Smooth muscle cell of the brain vasculature (primary cell): ENCODE measurements around the gene CAB39L.

Experiments
- DNase-seq: peaks from one replicate; pipeline ENCODE4 v3.0.0-alpha.2; 2012; ENCODE audit warnings: low read depth, low spot score

The CAB39L gene

DNA sequence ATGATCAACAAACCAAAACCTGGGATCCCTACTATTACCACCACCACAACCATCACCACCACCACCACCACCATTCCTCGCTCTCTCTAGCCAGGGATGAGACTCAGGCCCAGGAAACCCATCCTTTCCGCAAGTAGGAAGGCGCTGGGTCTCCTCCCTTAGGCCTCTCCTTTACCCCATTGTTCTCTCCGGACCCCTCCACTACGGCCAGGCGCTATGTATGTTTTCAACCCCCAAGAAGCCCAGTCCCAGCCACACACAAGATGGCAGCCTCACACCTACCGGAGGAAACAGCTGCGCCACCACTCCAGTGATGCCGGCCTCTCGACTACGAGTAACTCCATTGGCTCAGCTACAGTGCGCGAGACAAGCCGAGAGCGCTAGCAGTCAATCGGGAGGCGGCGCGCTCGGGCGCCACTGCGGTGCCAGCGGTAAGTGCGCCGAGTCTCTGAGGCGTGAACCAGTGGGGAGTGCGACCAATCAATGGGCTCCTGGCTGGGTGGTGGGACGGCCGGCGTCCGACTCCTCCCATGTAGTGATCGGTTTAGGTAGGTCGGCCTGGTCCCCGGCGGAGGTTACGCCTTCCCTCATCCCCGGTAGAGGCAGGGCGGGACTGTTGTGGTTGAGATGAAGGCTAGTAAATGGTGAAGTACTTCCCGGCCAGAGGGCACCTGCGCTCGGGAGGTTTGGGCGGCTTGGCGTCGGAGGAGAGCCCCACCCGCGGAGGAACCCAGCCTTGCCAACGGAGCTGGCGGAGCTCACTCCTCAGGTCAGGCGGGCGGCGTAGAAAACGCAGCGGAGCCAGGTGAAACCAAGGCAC is at the start of gene CAB39L, which contains the start of gene SETDB2:
Gene CAB39L, minus strand, starts transcription at position 361 of the 820 bp plus-strand sequence. CDS start 61,154 bp downstream, outside the sequence.
Gene SETDB2, plus strand, starts transcription at position 571 of the 820 bp plus-strand sequence. CDS start 7,620 bp downstream, outside the sequence.
- peak; percentile 97 for DNase-seq

DNA sequence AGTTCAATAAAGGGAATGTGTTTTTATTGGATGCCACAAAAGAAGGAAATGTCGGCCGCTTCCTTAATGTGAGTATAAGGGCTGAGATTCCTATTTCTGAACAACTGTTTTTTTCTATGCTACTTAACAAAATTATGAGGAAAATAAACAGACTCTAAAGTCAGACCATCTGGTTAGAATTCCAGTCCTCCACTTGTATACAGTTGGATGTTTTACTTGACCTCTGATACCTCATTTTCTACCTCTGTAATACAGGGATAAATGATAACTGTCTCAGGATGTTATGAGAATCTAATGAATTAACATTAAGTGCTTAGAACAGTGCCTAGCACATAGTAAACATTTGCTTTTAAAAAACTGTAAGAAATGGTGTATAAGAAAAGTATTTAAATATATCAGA is 44.7 kb upstream of the CAB39L start:
- DNase-seq, result no peak

DNA sequence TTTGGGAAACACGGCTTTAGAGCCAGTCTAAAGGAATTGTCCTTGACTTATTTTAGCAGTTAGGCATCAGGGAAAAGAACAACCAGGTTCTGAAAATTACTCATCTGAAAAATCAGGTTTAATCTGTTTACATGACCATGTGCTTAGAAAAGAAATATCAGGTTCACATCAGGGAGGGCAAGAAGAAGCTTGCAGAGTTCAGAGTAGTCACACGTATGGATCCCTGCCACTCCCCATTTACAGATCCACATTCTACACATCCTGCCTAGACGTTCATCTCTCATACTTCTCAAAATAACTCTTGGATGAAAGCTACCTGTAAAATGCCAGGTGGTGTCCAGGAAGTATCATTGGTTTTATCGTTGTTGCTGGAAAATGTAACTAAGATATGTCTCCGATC is 37.9 kb upstream of the CAB39L start:
- no peak for DNase-seq

DNA sequence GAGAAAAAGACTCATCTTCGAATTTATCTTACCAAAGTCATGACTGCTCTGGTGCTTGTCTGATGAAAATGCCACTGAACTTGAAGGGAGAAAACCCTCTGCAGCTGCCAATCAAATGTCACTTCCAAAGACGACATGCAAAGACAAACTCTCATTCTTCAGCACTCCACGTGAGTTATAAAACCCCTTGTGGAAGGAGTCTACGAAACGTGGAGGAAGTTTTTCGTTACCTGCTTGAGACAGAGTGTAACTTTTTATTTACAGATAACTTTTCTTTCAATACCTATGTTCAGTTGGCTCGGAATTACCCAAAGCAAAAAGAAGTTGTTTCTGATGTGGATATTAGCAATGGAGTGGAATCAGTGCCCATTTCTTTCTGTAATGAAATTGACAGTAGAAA is 32.7 kb upstream of the CAB39L start:
- DNase-seq, result no peak

DNA sequence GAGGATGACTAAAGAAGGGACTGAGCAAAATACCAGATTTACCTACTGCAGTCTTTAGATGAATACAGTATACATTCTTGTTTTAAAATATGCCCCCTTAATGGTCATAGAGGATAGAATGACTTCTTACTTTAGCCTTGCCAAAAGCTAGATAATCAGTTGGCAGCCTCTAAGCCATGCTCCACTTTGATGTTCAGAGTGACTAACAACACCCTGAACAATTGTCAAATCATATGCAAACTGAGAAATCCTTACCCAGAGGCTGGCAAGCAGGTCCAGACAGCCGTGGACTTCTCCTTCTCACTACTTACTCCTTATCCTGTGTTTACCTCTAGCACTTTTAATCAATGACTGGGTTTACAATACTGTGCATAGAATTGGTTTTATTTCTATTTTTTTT is 28.3 kb upstream of the CAB39L start:
- no peak for DNase-seq

DNA sequence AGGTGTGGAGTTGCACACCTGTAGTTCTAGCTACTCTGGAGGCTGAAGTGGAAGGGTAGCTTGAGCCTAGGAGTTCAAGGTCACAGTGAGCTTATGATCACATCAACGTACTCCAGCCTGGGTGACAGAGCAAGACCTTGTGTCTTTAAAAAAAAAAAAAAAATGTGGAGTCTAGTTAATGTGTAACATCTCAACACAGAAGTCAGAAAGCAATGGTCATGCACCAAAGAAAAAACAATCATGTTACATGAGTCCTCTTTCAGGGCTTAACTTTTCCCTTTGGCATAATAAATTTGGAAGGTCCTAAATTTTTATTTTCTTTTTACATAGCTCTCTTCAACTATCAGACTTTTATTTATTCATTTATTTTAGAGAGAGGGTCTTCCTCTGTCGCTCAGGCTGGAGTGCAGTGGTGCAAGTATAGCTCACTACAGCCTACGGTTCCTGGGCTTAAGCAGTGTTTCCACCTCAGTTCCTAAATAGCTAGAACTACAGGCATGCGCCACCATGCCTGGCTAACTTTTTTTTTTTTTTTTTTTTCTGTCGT is 22.5 kb upstream of the CAB39L start:
- no peak for DNase-seq

DNA sequence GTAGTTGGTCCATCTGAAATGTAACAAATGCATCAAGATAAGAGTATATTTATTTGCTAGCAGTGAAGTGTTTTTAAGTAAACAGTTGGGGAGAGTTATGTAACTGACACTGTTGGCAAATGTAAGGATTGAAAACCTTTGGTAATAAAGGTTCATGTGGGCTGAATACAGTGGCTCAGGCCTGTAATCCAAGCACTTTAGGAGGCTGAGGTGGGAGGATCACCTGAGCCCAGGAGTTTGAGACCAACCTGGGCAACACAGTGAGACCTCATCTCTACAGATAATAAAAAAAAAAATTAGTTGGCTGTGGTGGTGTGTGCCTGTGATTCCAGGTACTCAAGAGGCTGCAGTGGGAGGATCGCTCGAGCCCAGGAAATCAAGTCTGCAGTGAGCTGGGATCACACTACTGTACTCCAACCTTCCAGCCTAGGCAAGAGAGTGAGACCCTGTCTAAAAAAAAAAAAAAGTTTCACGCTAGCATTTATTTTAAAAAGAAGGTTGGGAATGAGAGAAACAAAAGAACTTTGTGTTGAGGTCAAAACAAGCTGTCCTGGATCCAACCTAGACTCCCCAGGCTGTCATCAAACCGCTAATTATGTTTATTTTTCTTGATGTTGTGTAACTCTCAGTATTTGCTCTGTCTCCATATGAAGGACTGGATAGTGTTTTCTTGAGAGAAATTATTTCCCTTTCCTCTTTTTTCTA is 20.9 kb upstream of the CAB39L start:
- no peak for DNase-seq

DNA sequence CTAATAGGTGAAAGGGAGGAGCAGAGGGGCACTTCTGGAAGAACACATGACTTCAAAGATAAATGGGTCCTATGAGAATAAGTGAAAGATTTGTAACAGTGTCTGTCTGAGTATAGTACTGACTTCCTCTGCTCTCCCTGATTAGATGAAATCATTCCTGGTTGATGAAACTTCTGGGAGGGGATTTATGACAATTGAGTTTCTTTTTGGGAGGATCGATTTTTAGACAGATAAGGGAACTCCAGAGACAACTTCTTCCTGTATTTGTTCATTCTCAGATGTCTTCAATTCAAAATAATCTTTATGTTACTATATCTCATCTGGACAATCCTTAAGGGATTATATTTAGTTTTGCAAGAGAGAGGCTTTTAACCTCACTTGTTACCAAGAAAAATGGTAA is 20.2 kb upstream of the CAB39L start:
- no peak for DNase-seq

DNA sequence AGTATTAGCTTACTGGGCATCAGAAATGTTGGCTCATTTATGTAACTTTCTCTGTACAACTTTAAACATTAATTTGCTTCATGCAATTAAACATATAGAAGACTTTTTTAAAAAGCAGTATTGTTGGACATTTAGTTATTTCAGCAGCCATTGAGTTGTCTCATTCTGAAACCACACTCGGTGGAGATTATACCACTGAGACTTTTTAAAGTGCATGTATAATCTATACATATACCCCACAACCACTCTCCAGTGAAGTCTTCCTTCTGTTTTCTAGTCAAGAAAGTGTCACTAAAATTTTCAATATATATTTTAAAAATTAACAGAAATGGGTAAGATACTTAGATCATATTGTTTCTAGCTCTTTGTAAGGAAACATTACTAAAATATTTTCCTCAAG is 15.7 kb upstream of the CAB39L start:
- no peak for DNase-seq

DNA sequence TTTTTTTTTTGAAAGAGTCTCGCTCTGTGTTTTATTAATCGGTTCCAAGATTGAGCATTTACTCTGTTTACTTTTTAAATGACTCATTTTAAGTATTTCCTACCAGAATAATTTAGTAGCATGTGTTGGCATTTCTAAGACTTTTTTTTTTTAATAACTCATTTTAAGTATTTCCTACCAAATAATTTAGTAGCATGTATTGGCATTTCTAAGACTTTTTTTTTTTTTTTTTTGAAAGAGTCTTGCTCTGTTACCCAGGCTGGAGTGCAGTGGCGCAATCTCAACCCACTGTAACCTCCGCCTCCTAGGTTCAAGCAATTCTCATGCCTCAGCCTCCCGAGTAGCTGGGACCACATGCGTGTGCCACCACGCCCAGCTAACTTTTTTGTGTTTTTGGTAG is 13.4 kb upstream of the CAB39L start:
- DNase-seq, result no peak

DNA sequence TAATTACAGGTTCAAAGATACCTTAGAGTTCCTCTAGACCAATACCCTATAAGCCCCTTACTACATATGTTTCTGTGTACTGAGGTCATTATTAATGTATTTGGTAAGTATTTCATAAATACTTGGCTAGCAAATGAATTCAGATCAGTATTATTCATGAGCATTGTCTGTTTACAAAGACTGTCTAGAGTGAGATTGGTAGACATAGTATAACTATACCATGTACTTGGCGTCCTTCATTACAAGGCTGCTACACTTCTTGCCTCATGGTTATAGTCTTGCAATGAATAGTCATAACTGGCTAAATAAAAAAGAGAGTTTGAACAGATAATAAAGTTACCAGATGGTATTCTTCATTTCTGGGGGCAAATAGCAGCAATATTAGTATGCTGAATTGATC is 12.3 kb upstream of the CAB39L start:
- no peak for DNase-seq

DNA sequence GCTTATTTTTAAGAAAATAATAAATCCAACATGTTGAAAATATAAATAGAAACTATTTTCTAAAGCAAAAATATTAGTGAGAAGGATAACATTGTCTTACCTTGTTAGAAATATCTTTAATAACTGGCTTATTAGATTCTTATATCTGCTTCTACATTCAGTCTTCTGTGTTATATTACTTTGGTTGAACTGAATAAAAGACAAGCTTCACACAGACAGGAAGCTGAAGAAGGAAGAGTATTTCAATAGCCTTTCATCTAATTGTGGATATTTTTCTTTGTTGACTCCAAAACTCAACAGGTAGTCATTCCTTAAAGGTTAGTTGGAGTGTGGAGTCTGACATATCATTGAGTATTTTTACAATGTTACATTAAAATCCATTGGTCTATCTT is 11.1 kb upstream of the CAB39L start:
- no peak for DNase-seq

DNA sequence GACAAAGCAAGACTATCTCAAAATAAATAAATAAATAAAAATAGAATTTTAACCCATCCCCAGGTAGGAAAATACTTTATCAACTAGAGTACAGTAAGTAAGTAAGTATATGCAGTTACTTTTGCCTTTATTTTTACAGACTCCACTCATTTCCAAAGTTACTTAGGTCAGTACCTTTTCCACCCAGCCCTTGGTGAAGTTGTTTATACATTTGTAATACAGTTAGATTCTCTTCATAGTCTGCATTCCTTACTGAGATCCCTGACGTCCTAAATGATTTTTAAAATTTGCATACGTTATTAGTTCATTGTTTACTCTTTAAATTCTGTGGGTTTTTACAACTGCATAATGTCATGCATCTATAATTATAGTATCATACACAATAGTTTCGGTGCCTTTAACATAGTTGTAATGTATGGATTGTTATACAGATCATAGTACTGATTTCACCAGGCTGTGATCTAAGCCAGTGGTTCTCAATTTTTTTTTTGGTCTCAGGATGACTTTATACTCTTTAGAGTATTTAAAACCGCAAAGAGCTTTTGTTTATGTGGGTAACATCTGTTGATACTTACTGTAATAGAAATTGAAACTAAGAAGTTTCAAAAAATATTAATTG is 10.6 kb upstream of the CAB39L start:
- no peak for DNase-seq

DNA sequence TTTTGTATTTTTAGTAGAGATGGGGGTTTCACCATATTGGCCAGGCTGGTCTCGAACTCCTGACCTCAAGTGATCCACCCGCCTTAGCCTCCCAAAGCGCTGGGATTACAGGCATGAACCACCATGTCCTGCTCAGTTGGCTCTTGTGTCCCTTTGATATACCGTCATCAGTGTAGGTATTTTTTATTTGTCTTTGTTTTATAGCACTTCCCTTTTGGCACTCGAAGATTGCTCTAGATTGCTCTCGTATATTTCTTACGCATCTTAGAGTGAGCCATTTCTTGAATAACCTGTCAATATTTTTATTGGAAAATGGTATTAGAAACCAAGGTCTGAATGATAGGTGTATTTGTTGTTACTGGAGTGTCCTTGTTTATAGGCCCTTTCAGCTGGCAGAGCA is 9.6 kb upstream of the CAB39L start:
- DNase-seq, result no peak

DNA sequence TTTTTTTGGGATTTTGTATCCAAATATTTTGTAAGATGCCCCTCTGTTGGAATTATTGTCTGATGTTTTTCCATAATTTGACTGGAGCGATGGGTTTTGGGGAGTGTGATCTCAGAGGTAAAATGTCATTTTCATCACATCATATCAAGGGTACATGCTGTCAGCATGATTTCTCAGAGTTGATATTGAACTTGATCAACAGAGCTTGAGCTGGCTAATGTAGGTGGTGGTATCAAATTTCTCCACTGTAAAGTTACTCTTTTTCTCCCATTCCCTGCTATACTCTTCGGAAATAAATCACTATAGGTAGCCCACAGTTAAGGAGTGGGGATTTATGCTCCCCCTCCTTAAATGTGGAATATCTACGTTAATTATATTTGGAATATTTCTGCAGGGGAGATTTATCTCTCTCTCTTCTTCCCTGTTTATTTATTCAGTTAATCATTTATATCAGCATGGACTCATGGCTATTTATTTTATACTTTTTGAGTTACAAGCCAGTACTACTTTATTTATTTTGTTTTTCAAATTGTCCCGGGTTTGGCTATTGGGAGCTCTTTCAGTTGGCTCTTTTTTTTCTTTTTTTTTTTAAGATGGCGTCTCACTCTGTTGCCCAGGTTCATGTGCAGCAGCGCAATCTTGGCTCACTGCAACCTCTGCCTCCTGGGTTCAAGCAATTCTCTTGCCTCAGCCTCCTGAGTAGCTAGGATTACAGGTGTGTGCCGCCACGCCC is 9.0 kb upstream of the CAB39L start:
- no peak for DNase-seq

DNA sequence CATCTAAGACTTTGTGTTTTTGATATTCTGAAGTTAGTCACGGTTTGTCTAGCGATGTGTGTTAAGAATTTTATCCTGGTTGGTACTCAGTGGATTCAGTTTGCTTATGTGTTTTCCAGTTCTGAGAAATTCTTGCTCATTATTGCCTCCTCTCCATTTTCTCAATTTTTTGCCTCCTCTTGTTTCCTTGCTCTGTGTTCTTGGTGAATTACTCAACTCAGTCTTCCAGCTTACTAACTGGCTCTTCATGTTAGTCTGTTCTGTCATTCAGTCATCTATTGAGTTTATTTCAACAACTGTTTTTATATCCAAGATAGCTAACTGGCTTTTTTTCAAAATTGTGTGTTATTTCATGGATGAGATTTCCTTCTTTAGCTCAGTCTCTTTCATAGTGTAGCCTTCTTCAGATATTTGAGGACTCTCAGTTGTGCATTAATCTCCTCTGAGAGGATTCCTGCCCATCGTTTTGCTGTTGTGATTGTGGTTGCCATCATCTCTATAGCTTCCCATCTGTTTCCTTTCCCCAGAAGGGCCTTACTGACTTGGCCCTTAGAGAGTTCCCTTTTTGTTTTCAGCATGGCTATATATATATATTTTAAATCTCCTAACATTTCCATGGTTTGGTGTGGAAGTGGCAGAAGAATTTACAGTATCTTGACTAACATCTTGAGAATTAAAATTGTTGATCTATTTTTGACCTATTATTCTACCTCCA is 6.4 kb upstream of the CAB39L start:
- no peak for DNase-seq

DNA sequence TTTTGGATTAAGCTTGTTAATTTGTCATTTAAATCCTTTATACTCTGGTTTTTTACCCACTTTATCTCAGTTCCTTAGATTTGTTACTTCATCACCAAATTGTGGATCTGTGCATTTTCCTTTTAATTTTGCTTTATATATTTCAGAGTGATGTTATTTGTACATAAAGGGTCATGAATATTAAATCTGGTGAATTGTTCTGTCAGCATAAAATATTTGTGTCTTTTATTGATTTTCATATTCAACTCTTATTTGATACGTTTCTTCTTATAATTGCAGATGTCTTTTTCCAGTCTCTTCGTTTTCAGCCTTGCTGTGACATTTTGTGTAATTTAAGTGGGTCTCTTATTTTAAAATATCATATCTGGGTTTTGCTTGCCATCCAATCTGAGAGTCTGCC is 4.9 kb upstream of the CAB39L start:
- no peak for DNase-seq

DNA sequence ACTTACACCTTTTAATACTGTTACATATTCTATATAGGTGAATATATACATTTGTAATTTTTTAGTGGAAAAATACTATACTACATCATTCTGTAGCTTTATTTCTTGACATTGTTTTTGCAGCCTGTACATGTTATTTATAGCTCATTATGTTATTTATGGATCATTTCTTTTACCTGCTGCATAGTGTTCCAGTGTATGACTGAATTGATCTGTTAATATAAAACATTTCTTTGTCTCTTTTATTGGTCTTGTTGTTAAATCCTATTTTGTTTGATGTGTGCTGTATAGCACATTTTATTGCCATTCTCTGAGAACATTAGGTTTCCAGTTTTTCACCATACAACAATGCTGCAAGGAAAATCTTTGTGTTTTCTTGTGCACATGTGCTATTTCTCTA is 2.6 kb upstream of the CAB39L start:
- no peak for DNase-seq

DNA sequence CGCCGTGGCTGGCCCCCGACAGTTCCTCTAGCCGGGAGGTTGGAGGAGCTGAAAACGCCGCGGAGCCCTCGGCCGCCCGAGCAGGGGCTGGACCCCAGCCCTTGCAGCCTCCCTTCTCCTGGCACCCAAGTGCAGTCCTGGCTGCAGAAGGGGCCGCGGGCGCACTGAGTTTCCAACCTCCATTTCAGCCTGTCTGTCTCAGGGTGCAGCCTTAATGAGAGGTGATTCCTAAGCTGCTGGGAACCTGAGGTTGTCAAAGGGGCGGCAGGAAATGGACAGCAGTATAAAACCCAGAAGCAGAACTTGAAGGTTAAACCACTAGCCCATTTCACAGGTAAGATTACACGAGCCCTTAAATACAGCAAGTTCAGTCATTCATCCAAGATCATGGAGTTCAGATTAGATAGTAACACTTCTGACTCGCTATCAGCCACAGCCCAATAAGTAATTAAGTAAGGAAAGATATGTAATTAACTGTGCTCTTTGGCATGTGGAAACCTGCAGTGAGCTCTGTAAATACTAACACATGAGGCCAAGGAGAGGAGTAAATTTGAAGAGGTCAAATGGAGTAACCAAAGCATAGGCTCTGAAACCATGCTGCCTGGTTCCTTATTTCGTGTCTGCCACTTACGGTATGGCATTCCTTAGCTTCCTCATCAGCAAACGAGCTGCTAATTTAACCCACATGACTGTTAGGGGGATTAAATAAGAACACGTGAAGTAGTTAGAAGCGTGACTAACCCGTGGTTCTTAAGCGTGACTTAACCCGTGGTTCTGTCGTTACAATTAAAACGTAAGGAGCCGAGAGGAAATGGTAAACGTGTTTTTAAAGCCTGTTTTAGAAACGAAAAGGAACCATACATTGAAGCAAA is 896 bp upstream of the CAB39L start:
- DNase-seq, result no peak

DNA sequence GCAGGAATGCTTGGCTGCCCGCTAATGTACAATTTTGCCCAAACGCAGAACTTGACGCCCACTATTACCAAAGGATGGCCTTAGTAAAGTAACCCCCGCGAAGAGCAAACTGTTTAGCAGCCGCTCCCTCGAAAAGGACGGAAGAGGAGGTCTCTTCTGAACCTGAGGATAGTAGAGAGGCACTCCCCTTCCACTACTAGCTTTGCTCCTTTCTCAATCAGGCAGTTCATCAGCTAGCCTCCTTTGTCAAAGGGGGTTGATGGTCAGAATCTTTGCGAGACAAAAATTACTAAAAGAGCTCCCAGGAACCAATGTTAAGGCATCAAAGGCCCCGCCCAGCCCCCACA is 534 bp downstream of the CAB39L start:
- no peak for DNase-seq
